Panc1 (cell line): Measurements from ENCODE around the gene OR3A3. TPM values are rescaled to one million over a fixed set of nuclear protein-coding genes. Genes with fewer than 3 reads are reported as not detected.
"Not testable (repeated sequence)": the region's sequence is repeated elsewhere in the genome, so short reads cannot be mapped to it uniquely, and the experiment has no call there.

Experiments
- ATAC-seq: fragments of 200-7000 bp; cut with Tn5 transposase; 2 replicates; pipeline ENCODE4 v1.9.1; 2020; ENCODE audit warnings: mild to moderate bottlenecking, moderate library complexity
- BruUV-seq: library from RNA; stranded (reverse); fragments of 400-500 nt; replicated peaks from 2 replicates; lab custom pipeline; 2021; lab: Mats Ljungman, UMichigan
- CTCF ChIA-PET: fragments of 300-600 bp; sonication (Branson Sonifier 250); formaldehyde crosslinking; loops from one replicate; lab custom pipeline; 2022; ENCODE audit warnings: antibody characterized with exemption; lab: Charles Lee
- POLR2A ChIA-PET: fragments of 300-600 bp; sonication (Branson Sonifier 250); formaldehyde crosslinking; loops from one replicate; lab custom pipeline; 2022; ENCODE audit warnings: antibody characterized with exemption; lab: Charles Lee
- DNase-seq: peaks from one replicate; pipeline ENCODE4 v3.0.0-alpha.2; 2010; ENCODE audit warnings: low read depth, low spot score
- H3K27ac ChIP-seq: 2 replicates; pipeline ENCODE4 v1.5.1; 2011; ENCODE audit warnings: mild to moderate bottlenecking, low read length, inconsistent platforms
- H3K27me3 ChIP-seq: fragments of 200-500 bp; sonication (Bioruptor generic); 2 replicates; pipeline ENCODE4 v1.6.0; 2014; ENCODE audit warnings: low read length, inconsistent platforms; ENCODE audit not compliant: control insufficient read depth, insufficient read depth
- H3K36me3 ChIP-seq: fragments of 200-500 bp; sonication (Bioruptor generic); 2 replicates; pipeline ENCODE4 v1.5.1; 2014; ENCODE audit warnings: inconsistent platforms, mild to moderate bottlenecking, low read length, moderate library complexity; ENCODE audit not compliant: control insufficient read depth, insufficient read depth
- H3K4me1 ChIP-seq: 2 replicates; pipeline ENCODE4 v1.5.1; 2011; ENCODE audit warnings: inconsistent platforms, mild to moderate bottlenecking, low read length, moderate library complexity; ENCODE audit not compliant: control insufficient read depth, insufficient read depth
- H3K4me3 ChIP-seq, 2 experiments: 2 replicates each; pipeline ENCODE4 v1.5.1; 2011 to 2012; ENCODE audit warnings: low read depth in 2 of 2, low read length in 2 of 2, mild to moderate bottlenecking in 2 of 2, inconsistent platforms in 1 of 2, moderate library complexity in 1 of 2
- H3K9me3 ChIP-seq: fragments of 200-500 bp; sonication (Bioruptor generic); 2 replicates; pipeline ENCODE4 v1.5.1; 2014; ENCODE audit warnings: low read depth, mild to moderate bottlenecking, inconsistent platforms, low read length, moderate library complexity; ENCODE audit not compliant: control insufficient read depth, insufficient read depth
- POLR2AphosphoS5 ChIP-seq: IDR thresholded peaks from 2 replicates; pipeline ENCODE4 v1.6.1; 2012; ENCODE audit warnings: mild to moderate bottlenecking, low read depth, low read length, moderate library complexity
- SIN3A ChIP-seq: IDR thresholded peaks from 2 replicates; pipeline ENCODE4 v1.6.1; 2012; ENCODE audit warnings: low read depth, mild to moderate bottlenecking, low read length, moderate library complexity, borderline replicate concordance; ENCODE audit not compliant: insufficient read depth
- TCF7L2 ChIP-seq: IDR thresholded peaks from 2 replicates; pipeline ENCODE4 v1.6.1; 2011; ENCODE audit warnings: mild to moderate bottlenecking, low read depth, low read length, inconsistent platforms
- in situ Hi-C: cut with HindIII; loops from 2 replicates; pipeline ENCODE4 v1.10.0; 2016; ENCODE audit warnings: low sequenced_read_pairs, low pct_unique_long_range_greater_than_20kb
- intact Hi-C: fragments of 100-400 bp; cut with micrococcal nuclease; formaldehyde crosslinking; loops from one replicate; pipeline ENCODE4 v1.10.0; 2022; ENCODE audit not compliant: unreplicated experiment
- total RNA-seq: library from RNA; stranded (reverse); gene quantifications from one replicate; pipeline ENCODE4 v1.2.1, GENCODE V29; 2021; ENCODE audit not compliant: unreplicated experiment
- TF ChIP-seq, protein P1 (sequence below), 2 experiments: IDR thresholded peaks; 2 replicates each; pipeline ENCODE4 v1.6.1; 2011 to 2012; ENCODE audit warnings: low read depth in 2 of 2, control low read depth in 1 of 2, low read length in 1 of 2, mild to moderate bottlenecking in 1 of 2, moderate library complexity in 1 of 2; ENCODE audit not compliant: insufficient read depth in 1 of 2
- TF ChIP-seq, protein P2 (sequence below): fragments of 450-650 bp; IDR thresholded peaks from 2 replicates; pipeline ENCODE4 v1.5.1; 2017; ENCODE audit warnings: mild to moderate bottlenecking

Gene OR3A3
- total RNA-seq, 1 experiment from 2014 or later, result not detected

DNA sequence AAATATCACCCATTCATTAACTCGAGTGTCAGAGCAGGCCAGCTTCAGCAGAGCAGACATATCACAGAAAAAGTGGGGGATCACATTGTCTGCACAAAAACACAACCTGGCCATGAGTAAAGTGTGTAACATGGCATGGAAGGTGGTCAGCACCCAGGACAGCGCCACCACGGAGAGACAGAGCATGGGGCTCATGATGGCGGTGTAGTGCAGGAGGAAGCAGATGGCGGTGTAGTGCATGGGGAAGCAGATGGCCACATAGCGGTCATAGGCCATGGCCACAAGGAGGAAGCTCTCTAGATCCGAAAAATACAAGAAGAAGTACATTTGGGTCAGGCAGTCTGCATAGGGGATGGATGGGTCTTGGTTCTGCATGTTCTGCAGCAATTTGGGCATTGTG, 22.0 kb downstream of the OR3A3 start:
- H3K27ac ChIP-seq, POLR2A ChIA-PET, H3K4me1 ChIP-seq, H3K36me3 ChIP-seq, H3K4me3 ChIP-seq, in situ Hi-C loops, CTCF ChIA-PET, H3K9me3 ChIP-seq, DNase-seq, intact Hi-C loops, ATAC-seq, H3K27me3 ChIP-seq, BruUV-seq: not testable (repeated sequence)
- TF ChIP-seq, protein P1, sequence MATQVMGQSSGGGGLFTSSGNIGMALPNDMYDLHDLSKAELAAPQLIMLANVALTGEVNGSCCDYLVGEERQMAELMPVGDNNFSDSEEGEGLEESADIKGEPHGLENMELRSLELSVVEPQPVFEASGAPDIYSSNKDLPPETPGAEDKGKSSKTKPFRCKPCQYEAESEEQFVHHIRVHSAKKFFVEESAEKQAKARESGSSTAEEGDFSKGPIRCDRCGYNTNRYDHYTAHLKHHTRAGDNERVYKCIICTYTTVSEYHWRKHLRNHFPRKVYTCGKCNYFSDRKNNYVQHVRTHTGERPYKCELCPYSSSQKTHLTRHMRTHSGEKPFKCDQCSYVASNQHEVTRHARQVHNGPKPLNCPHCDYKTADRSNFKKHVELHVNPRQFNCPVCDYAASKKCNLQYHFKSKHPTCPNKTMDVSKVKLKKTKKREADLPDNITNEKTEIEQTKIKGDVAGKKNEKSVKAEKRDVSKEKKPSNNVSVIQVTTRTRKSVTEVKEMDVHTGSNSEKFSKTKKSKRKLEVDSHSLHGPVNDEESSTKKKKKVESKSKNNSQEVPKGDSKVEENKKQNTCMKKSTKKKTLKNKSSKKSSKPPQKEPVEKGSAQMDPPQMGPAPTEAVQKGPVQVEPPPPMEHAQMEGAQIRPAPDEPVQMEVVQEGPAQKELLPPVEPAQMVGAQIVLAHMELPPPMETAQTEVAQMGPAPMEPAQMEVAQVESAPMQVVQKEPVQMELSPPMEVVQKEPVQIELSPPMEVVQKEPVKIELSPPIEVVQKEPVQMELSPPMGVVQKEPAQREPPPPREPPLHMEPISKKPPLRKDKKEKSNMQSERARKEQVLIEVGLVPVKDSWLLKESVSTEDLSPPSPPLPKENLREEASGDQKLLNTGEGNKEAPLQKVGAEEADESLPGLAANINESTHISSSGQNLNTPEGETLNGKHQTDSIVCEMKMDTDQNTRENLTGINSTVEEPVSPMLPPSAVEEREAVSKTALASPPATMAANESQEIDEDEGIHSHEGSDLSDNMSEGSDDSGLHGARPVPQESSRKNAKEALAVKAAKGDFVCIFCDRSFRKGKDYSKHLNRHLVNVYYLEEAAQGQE (IDR thresholded peaks at IDR 0.05; ENCODE audit: insufficient read depth in 1 of 2, low read depth in 2 of 2, low read length in 1 of 2), result peak; percentile 75 to 79

DNA sequence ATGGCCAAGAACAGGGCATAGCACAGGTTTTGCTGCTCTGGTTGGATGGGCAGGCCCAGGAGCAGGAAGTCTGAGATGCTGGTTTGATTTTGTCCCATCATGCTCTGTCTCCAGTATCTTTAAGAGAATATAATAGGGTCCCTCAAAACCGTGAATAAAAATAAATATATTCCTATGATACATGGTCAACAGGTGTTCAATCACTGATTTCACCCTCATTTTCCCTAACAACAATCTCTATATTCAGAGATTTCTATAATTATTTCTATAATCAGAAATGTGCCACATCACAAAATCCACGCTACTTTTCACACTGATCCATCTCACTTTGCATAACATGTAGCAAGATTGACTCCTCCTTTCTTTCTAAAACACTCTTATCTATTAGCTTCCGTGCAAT, 22.6 kb downstream of the OR3A3 start, which contains the start of gene OR1E2:
Gene OR1E2, minus strand, starts transcription at position 101 of the 400 bp plus-strand sequence. Its CDS starts 0 bp downstream, at position 101.
- no peaks in the 10 kb centered on the region for H3K9me3 ChIP-seq
- BruUV-seq, result no TSS peak
- no peak for TF ChIP-seq SIN3A
- TF ChIP-seq, protein P2, sequence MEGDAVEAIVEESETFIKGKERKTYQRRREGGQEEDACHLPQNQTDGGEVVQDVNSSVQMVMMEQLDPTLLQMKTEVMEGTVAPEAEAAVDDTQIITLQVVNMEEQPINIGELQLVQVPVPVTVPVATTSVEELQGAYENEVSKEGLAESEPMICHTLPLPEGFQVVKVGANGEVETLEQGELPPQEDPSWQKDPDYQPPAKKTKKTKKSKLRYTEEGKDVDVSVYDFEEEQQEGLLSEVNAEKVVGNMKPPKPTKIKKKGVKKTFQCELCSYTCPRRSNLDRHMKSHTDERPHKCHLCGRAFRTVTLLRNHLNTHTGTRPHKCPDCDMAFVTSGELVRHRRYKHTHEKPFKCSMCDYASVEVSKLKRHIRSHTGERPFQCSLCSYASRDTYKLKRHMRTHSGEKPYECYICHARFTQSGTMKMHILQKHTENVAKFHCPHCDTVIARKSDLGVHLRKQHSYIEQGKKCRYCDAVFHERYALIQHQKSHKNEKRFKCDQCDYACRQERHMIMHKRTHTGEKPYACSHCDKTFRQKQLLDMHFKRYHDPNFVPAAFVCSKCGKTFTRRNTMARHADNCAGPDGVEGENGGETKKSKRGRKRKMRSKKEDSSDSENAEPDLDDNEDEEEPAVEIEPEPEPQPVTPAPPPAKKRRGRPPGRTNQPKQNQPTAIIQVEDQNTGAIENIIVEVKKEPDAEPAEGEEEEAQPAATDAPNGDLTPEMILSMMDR, result no peak
- TF ChIP-seq, protein P1 (IDR thresholded peaks at IDR 0.05; ENCODE audit: insufficient read depth in 1 of 2, low read depth in 2 of 2, low read length in 1 of 2), result no peak
- no peak for TF ChIP-seq TCF7L2
- TF ChIP-seq POLR2AphosphoS5, result no peak
- H3K27me3 ChIP-seq, result no peaks in the 10 kb centered on the region
- no peaks in the 10 kb centered on the region for H3K36me3 ChIP-seq
- intact Hi-C loops (no loop called here), in situ Hi-C loops (no loop called here)
- ATAC-seq, result no peak
- no peak within 1 kb of the TSS for H3K27ac ChIP-seq
- POLR2A ChIA-PET, result no interaction called here
- CTCF ChIA-PET, result no interaction called here
- DNase-seq, result no peak
- H3K4me1 ChIP-seq, result no peaks in the 10 kb centered on the region
- no peak within 1 kb of the TSS for H3K4me3 ChIP-seq
